Measurements from ENCODE around the gene LRP6. TPM values are rescaled to one million over a fixed set of nuclear protein-coding genes. Genes with fewer than 3 reads are reported as not detected.

Gene LRP6
- total and polyA plus RNA-seq, 2 experiments from 2014 or later, result 17.5 to 42.4 TPM

DNA sequence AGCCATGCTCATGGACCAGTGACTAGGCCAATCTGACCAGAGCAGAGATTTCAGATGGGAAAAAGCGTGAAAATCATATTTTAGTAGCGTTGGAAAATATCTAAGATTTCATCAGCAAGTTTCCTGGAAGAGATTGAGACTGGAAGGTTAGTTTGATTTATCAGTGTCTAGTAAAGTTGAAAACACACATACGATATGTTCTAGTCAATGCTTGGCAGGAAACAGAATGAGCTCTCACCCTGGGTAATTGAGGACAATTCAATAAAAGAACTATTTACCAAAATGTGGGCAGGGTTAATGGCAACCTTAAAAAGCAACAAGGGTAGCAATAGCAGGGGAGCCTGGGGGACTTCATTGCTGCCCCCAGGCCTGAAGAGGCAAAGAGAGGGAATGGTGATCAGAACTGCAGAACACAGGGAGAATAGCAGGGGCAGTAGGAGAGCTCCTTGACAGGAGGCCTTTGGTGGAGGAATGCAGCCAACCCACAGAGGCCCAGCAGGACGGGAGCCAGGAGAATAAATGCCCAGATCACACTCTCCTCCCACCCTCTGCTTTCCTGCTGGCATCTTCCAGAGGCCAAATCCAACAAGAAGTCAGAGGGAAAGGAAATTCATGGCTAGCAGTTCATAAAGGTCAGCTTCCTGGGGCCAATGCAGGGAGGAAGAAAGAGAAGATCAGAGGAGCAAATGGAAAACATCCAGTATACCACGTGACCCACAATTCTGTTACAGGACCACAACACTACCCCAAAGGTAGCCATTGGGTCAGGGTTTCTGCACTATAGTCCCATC lies 27.6 kb upstream of the LRP6 start:
- peaks cover 8% of the 10 kb centered on the region for H3K4me1 ChIP-seq (ENCODE audit: insufficient read depth)
- no peak overlapping the region for H3K4me3 ChIP-seq
- no peak overlapping the region for H2AFZ ChIP-seq
- H3K79me2 ChIP-seq, result no peaks in the 10 kb centered on the region
- no peak for DNase-seq (ENCODE audit: low spot score)
- WGBS (ENCODE audit: low lambda C conversion rate, missing lambda C conversion rate), result 72% methylated on average over 5 of the region's 5 CpGs
- H3K36me3 ChIP-seq (replicated peaks; ENCODE audit: insufficient read depth, low read depth), result no peaks in the 10 kb centered on the region
- H3K9me2 ChIP-seq (replicated peaks; ENCODE audit: insufficient read depth), result no peaks in the 10 kb centered on the region
- H3K9me3 ChIP-seq (ENCODE audit: low read depth), result no peaks in the 10 kb centered on the region
- no peaks in the 10 kb centered on the region for H3K27me3 ChIP-seq
- H3K4me2 ChIP-seq, result no peak overlapping the region
- H3K27ac ChIP-seq, result no peak overlapping the region
- H4K20me1 ChIP-seq (ENCODE audit: insufficient read depth, poor library complexity, severe bottlenecking), result no peaks in the 10 kb centered on the region
- TF ChIP-seq, protein P1, sequence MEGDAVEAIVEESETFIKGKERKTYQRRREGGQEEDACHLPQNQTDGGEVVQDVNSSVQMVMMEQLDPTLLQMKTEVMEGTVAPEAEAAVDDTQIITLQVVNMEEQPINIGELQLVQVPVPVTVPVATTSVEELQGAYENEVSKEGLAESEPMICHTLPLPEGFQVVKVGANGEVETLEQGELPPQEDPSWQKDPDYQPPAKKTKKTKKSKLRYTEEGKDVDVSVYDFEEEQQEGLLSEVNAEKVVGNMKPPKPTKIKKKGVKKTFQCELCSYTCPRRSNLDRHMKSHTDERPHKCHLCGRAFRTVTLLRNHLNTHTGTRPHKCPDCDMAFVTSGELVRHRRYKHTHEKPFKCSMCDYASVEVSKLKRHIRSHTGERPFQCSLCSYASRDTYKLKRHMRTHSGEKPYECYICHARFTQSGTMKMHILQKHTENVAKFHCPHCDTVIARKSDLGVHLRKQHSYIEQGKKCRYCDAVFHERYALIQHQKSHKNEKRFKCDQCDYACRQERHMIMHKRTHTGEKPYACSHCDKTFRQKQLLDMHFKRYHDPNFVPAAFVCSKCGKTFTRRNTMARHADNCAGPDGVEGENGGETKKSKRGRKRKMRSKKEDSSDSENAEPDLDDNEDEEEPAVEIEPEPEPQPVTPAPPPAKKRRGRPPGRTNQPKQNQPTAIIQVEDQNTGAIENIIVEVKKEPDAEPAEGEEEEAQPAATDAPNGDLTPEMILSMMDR (IDR thresholded peaks at IDR 0.05; ENCODE audit: poor library complexity), result no peak
- TF ChIP-seq EZH2 (IDR thresholded peaks at IDR 0.05; ENCODE audit: borderline replicate concordance), result no peak
- TF ChIP-seq EZH2phosphoT487 (IDR thresholded peaks at IDR 0.05; ENCODE audit: low read depth, severe bottlenecking, unreplicated experiment), result no peak

DNA sequence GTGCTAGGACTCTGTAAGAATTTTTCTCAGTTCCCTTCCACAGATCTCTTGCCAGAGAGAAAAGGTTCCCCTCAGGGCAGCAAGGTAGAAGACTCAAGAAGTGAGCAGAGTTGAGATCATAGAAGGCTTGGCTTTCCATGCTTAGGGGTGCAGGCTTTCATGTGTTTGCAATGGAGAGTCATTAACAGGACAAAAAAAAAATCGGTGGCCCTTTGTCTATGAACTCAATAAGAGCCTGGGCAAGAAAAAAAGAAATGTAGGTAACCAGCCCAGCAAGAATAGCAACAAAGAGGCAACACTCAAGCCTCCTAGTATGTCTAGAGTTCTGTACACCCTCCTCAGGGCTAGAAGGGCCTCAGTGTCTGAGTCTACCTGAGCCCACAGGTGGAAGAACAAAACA lies 23.4 kb upstream of the LRP6 start:
- no peak overlapping the region for H3K4me3 ChIP-seq
- TF ChIP-seq, protein P1 (IDR thresholded peaks at IDR 0.05; ENCODE audit: poor library complexity), result no peak
- no peak for TF ChIP-seq EZH2 (IDR thresholded peaks at IDR 0.05; ENCODE audit: borderline replicate concordance)
- TF ChIP-seq EZH2phosphoT487 (IDR thresholded peaks at IDR 0.05; ENCODE audit: low read depth, severe bottlenecking, unreplicated experiment), result no peak
- H3K27me3 ChIP-seq, result no peaks in the 10 kb centered on the region
- H2AFZ ChIP-seq, result no peak overlapping the region
- WGBS (ENCODE audit: low lambda C conversion rate, missing lambda C conversion rate), result 76% methylated on average over 1 of the region's 1 CpG
- H3K4me2 ChIP-seq, result no peak overlapping the region
- H4K20me1 ChIP-seq (ENCODE audit: insufficient read depth, poor library complexity, severe bottlenecking), result no peaks in the 10 kb centered on the region
- no peak for DNase-seq (ENCODE audit: low spot score)
- no peaks in the 10 kb centered on the region for H3K9me3 ChIP-seq (ENCODE audit: low read depth)
- no peaks in the 10 kb centered on the region for H3K9me2 ChIP-seq (replicated peaks; ENCODE audit: insufficient read depth)
- no peaks in the 10 kb centered on the region for H3K79me2 ChIP-seq
- no peak overlapping the region for H3K27ac ChIP-seq
- H3K4me1 ChIP-seq (ENCODE audit: insufficient read depth), result peaks cover 8% of the 10 kb centered on the region
- no peaks in the 10 kb centered on the region for H3K36me3 ChIP-seq (replicated peaks; ENCODE audit: insufficient read depth, low read depth)

DNA sequence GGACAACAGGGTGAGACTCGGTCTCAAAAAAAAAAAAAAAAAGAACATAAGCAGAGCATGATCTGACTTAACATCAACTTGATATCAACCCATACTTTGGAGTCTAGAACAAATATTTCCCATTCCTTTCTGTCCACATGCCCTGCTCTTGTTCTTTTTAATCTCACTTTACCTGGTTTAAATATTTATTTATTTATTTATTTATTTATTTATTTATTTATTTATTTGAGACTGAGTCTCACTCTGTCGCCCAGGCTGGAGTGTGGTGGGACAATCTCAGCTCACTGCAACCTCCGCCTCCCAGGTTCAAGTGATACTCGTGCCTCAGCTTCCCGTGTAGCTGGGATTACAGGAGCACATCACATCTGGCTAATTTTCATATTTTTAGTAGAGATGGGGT lies 19.6 kb upstream of the LRP6 start:
- no peaks in the 10 kb centered on the region for H3K9me3 ChIP-seq (ENCODE audit: low read depth)
- WGBS (ENCODE audit: low lambda C conversion rate, missing lambda C conversion rate), result 98% methylated on average over 5 of the region's 5 CpGs
- H3K9me2 ChIP-seq (replicated peaks; ENCODE audit: insufficient read depth), result no peaks in the 10 kb centered on the region
- H3K36me3 ChIP-seq (replicated peaks; ENCODE audit: insufficient read depth, low read depth), result no peaks in the 10 kb centered on the region
- no peak for TF ChIP-seq EZH2phosphoT487 (IDR thresholded peaks at IDR 0.05; ENCODE audit: low read depth, severe bottlenecking, unreplicated experiment)
- TF ChIP-seq, protein P1 (IDR thresholded peaks at IDR 0.05; ENCODE audit: poor library complexity), result no peak
- no peak for TF ChIP-seq EZH2 (IDR thresholded peaks at IDR 0.05; ENCODE audit: borderline replicate concordance)
- H3K27ac ChIP-seq, result no peak overlapping the region
- H2AFZ ChIP-seq, result no peak overlapping the region
- no peaks in the 10 kb centered on the region for H3K27me3 ChIP-seq
- no peak for DNase-seq (ENCODE audit: low spot score)
- no peaks in the 10 kb centered on the region for H3K79me2 ChIP-seq
- no peak overlapping the region for H3K4me2 ChIP-seq
- no peaks in the 10 kb centered on the region for H4K20me1 ChIP-seq (ENCODE audit: insufficient read depth, poor library complexity, severe bottlenecking)
- no peaks in the 10 kb centered on the region for H3K4me1 ChIP-seq (ENCODE audit: insufficient read depth)
- H3K4me3 ChIP-seq, result no peak overlapping the region

Data from hepatocyte (in vitro differentiated cells).